Ureter (tissue), 1 donor: ENCODE measurements around the gene PKNOX2. TPM values are rescaled to one million over a fixed set of nuclear protein-coding genes. Genes with fewer than 3 reads are reported as not detected.

Experiments used
- DNase-seq: peaks from one replicate; pipeline ENCODE4 v3.0.0-alpha.2; 2020; ENCODE audit warnings: low spot score
- total RNA-seq: library from RNA; stranded (reverse); gene quantifications from one replicate; pipeline ENCODE4 v1.2.4, GENCODE V29; 2023
- donor health status: DM: yes; HTN: yes; CAD: no.

PKNOX2 gene
- total RNA-seq, 1 donor from 2014 or later = 7.3 TPM

DNA sequence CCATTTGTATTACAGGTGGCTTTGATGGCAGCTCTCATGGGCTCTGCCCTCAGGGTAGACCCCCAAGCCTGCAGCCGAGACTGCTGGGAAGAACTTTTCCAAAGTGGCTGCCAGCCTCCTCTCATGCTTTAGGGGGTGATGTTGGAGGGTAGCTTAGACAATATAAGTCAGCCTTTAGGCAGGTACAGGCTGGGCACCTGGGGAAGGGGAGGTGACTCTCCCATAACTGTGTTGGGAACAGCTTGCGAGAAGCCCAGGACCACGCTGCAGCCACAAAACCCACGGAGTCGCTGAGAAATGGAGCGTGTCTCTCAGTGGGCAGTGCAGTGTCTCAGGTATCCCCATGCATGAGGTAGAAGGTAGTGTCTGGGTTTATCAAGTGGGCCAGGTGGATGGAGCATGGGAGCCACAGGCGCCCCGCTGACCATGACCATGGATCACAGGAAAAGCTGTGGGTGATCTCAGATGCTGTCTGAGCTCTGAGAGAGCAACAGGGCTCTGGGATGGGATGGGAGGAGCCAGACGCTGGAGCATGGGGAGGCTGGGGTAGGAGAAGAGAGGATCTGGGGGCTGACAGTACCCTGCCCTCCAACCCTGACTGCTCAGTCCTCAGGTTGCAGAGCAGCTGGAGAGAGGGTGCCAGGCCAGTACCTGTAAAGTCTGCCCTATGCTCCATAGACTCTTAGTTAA, 216.3 kb downstream of the PKNOX2 start:
- no peak for DNase-seq

DNA sequence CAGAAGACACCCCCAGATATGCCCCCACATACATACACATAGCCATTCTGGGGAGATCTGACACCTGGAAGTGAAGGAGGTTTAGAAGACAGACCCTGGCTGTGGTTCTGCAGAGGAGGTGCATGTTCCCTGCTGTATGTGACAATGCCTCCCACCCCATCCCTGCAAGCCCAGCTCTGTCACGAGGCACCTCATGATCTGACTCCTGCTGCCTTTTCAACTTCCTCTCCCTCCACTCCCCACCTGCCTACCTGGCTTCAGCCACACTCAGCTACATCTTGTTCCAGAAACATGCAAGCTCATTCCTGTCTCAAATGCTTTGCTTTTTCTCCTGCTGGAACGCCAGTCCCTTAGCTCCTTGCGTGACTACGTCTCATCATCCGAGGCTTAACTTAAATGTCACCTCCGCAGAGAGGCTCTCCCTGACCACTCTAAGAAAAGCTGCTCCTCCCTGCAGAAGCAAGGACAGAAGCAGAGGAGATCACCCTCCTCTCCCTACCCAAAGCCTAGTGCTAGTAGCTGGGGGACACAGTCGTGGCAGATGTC, 217.0 kb downstream of the PKNOX2 start:
- no peak for DNase-seq

DNA sequence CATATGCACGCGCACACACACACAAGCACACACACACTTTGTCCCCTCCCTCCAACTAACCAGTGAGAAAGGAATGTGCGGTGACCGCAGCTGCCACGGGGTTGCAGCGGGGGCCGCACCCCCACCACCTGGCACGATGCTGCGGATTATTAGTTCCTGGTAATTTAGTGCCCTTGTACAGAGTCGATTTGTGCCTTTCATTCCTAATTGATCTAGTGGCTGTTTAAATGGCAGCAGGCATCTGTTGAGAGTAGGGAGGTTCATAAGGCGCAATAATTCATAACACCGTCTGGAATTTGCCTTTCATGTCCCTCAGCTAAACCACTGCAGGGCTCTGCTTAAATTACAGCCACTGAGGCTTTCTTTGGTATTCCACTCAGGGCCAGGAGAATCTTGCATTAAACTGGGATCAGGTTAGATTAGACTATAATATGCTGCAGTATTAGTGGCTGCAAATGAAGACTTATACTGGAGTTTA, 217.8 kb downstream of the PKNOX2 start:
- DNase-seq = no peak

DNA sequence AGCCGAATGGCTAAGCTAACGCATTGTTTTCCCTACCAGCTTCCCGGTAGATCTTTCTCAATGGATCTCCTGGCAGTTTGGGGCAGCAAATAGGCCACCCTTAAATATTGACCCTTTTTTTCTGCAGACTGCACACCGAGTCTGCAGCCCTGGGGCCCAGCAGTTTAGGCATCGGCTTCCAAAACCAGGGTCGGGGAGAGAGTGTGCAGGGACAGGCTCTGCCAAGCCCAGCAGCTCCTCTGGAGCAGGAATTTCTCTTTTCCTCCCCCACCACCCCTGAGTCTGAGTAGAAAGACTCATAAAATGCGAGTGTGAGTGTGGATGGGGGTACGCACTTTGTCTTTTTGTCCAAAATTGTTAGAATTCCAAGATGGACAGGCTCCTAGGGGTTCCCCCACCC, 218.3 kb downstream of the PKNOX2 start:
- DNase-seq = no peak

DNA sequence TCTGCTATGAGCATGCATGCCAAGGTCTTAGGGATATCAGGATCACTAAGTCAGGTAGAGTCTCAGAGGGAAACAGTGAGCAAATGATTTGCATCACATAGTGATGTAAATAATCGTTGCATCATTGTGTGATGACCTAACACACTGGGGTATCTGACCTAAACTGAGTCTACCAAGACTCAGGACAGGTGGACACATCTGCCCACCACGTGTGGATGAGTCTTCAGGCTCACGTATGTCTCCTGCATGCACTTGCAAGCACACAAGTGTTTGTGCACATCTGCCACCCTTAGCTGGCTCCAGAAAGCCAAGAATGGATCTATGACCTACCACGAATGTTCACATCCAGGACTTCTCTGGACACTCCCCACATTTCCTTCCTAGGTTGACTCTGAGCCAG, 220.3 kb downstream of the PKNOX2 start:
- no peak for DNase-seq

DNA sequence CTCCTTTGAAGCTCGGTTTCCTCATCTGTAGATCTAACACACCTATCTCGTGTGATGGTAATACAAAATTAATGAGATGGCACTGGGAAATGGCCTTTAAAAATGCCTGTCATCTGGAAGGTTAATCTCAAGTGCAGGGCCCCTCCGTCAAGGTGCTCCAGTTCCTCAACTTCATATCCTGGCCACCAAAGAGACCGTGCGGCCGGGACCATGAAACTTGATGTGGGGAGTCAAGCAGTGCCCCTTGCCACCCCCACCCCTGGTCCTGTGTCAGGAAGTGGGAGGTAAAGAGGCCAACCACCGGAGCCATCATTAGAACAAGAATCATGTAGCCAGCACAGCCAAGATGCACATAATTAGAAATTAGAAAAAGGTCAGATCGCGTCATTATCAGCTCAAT, 223.3 kb downstream of the PKNOX2 start:
- no peak for DNase-seq

DNA sequence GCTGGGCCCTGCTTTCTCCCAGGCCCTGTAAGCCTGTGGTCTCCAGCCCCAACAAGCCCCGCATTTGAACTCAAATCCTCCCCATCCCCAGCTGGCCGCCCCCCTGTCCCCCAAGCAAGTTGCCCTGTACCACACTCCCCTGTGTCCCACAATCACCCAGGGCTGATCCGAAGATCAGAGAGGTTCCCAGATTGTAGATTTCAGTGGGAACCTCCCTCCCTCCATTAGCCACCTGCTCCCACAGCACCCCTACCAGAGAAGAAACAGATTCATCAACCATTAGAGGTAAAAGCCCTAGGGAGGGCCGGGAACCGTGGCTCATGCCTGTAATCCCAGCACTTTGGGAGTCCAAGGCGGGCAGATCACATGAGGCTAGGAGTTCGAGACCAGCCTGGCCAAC, 224.1 kb downstream of the PKNOX2 start:
- no peak for DNase-seq

DNA sequence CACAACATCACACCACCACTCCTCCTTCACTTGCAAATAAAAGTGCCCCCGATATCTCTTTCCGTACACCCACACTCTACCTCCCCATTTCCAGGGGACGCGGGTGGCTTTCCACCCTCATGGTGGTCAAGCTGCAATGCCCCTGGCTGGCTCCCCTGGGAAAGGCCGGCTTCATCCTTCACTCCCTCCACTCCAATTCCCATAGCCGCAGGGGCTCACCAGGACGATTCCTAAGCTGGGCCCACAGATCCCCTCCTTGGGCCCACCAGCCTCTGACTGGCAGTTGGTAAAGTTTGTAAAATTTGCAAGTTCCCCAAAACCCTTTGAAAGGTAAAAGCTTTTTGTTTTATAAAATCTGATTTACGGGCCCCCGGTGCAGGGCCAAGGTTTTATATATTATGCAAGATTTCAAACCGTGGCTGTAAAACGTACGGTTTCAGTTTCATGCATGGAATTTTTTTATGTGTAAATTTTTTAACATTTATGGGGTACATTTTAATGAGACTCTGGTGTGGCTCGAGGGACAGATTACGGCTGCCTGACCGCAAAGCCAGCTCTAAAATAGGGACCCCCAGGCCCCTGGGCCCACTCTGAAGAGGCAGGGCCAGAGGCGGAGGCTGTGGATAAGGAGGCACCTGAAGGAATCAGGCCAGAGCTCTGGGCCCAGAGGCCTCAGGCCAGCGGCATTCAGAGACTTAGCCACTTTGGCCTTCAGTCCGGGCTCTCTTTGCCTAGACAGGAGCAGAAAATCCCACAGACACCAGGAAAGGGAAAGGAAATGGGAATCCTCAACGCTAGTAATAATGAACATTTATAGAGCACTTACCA, 225.0 kb downstream of the PKNOX2 start:
- no peak for DNase-seq

DNA sequence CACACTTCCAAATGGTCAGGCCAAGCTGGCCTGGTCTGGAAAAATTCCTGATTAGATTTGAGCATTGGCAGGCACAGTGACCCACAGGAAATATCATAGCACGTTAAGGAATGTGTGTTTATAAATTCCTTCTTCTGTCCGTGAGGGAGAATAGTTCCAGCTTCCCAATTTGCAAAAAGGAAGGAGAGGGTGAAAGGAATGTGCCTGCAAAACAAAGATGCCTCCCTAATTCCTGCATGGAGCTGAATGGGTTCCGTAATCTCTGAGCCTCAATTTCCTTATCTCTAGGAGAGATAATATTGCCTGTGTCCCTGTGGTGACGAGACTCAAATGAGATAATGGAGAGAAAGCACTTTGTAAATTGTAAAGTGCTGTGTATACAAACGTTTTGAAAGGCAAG, 226.4 kb downstream of the PKNOX2 start:
- DNase-seq = no peak

DNA sequence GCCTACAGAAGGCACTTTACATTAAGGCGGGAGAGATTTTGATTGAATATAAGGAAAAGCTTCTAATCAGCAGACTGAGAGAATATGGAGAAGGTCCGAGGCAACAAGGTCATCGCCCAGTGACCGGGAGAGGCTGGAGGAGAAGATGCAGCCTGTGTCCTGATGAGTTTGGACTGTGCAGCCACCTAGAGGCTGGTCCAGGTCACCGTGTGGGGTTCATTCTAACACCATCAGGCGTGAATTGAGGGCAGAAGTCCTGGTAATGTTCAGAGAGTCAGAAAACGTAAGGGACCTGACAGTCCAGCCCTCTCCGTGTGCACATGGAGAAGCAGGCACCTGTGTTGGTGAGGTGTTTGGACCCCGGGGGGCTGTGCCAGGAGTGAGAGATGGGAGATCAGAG, 228.8 kb downstream of the PKNOX2 start:
- DNase-seq = no peak

DNA sequence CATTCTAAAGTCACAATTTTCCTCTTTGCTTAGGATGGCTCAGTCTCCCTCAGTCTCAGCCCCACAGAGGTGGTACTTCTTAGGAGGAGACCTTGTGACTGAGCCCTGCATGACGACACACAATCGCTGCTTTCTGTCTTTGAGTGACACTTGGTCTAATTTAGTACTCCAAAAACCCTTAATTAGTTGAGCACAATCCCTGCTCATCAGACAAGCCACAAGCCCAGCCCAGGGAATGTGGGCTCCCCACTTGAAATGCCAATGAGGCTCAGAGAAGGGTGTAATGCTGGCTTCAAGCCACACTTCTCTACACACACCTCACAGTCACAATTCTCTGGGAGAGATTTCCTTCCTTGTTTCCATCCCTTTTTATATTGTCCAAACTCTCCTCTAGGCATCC, 229.7 kb downstream of the PKNOX2 start:
- no peak for DNase-seq

DNA sequence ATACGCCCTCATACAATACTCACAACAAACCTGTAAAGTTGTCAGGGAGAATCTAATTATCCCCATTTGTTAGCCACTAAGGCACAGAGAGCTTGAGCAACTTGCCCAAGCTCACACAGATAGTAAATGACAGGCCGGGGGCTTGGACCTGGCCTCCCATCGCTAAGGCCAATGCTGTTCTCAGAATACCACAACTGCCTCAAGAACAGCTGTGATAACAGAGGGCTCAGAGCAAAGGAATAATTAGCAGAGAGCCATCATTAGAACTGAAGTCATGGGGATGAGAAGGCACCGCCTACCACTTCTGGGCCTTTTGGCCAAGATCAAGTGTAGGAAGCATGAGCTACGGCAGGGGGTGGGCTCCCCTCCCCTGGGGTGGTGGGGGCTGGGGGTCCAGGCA, 232.9 kb downstream of the PKNOX2 start:
- DNase-seq = no peak

DNA sequence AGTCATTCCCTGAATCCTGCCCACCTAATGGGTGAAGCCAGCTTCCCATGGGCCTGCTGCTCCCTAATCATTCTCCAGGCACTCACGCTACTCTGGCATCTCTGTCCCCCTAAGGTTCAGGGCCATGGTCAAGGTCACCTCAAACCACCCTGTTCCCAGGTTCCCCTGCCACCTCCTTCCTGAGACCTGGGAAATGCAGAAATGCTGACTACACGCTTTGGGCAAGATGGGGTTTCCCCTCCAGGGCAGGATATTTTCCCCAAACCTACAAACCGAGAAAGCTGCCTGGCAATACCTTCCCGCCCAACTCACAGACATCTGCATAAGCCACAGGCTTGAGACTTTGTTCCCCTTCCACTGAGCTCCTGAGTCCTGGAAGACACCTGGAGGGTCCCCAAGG, 233.9 kb downstream of the PKNOX2 start:
- no peak for DNase-seq

DNA sequence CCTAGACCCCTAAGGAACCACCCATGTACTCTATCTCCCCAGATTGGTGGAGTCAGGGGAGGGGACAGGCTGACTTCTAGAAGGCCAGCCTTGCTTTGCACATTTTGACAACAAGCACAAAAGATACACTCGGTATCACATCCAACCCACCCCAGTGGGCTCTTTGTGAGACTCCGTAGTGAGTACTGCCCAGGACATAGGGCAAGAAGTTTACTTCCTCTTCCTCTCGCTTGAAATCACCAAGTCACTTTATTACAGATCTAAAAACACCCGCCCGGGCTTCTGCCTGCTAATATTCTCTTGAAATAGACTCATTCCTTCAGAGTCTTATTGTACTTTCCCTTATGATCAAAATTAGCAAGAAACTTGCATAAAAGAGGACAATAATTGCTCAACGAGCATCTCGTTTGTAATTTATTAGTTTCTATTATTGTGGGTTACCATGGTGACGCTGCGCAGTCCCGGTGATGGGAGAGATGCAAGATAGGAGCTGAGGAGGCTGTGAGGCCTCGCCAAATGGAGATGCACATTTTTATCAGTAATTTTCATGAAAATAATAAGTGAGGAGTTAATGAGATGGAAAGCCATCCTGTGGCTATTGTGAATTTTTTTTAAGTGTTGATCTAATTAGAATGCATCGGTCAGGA, 234.6 kb downstream of the PKNOX2 start:
- no peak for DNase-seq

DNA sequence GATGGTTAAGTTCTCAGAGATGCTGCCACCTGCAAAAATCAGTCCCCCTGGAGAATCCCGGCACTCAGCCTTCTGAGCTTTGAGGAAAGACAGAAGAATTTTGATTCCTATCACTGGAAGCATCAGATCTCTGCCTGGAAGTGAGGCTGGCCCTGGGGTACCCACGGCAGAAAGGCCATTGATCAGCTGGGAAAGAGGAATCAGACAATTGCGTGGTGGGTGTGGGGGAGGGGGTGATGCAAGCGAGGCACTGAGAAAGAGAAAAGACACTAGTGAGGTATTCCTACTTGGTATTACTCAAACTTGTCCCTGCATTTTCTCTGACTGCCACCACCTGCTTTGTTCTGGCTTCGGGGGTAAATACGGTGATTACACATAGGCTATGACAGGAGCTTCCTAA, 235.4 kb downstream of the PKNOX2 start:
- DNase-seq = no peak

DNA sequence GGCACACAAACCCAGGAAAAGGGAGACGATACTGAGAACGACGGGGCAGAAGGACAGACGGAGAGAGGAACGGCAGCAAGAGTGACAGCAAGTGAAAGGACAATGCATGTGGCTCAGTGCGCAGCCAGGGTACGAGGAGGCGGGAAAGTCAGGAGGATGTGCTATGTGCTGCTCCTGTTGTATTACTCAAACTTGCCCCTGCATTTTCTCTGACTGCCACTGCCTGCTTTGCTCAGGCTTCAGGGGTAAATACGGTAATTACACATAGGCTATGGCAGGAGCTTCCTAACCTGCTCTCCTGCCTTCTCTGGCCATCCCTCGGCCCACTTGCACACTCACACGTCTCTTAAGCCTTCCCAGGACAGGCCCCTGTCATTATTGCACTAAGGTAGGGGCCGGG, 236.7 kb downstream of the PKNOX2 start:
- DNase-seq = no peak

DNA sequence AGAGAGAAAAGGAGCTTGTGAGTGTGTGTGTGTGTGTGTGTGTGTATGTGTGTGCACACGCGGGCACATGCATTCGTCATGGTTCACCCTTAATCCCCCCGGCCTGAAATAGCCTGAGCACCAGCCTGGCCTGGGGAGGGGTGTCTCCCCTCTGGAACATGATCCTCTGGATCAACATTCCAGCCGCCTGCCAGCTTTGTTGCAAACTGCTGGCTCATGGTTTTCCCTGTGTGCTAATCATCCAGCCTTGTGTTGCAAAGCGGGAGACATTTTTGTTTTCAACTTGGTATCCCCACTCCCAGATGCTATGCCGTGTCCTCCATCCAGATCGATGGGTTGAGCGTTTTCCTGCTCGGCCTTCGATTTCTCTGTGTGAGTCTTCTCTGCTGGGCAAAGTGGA, 237.2 kb downstream of the PKNOX2 start:
- DNase-seq = no peak

DNA sequence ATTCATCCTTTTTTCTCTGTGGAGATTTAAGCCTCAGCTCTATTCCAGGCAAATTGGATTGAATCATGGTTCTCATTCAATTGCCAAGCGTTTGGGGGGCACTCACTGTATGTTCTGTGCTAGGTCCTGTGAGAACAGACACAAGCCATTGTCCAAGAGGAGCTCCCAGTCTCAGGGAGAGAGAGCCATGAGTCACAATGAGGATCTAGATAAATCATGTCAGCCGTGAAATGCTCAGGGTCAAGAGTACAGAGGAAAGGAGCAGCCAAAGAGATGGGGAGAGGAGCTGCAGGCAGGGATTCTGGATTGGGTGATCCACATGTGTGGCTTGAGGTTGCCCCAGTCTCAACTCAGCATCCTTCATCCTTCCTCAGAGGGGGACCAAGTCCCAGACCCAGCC, 237.9 kb downstream of the PKNOX2 start:
- no peak for DNase-seq

DNA sequence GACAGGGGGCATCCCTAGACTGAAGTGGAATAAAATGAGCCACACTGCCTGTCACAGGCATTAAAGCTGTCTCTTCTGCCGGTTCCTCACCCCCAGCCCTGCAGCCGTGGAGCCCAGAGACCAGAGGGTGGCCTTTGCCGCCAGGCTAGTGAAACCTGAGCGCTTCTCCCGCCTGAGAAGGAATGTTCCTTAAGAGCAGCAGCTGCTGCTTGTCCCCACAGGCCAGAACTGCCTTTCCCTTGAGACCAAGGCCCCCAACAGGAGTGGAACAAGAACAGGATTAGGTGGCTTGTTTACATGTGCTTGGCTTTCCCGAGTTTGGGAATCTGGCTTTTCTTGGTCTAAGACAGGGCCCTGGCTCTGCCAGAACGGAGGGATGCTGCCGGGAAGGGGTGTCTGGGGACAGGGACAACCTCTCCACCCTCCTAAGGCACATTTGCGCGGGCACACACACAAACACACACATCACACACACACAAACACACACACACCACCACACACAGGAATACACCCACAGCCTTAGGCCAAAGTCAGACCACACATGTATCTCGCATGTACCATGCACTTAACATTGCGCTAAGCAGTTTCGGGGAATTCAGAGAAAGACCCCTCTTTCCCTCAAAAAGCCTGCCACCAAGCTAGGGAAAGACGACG, 239.7 kb downstream of the PKNOX2 start:
- DNase-seq = no peak

DNA sequence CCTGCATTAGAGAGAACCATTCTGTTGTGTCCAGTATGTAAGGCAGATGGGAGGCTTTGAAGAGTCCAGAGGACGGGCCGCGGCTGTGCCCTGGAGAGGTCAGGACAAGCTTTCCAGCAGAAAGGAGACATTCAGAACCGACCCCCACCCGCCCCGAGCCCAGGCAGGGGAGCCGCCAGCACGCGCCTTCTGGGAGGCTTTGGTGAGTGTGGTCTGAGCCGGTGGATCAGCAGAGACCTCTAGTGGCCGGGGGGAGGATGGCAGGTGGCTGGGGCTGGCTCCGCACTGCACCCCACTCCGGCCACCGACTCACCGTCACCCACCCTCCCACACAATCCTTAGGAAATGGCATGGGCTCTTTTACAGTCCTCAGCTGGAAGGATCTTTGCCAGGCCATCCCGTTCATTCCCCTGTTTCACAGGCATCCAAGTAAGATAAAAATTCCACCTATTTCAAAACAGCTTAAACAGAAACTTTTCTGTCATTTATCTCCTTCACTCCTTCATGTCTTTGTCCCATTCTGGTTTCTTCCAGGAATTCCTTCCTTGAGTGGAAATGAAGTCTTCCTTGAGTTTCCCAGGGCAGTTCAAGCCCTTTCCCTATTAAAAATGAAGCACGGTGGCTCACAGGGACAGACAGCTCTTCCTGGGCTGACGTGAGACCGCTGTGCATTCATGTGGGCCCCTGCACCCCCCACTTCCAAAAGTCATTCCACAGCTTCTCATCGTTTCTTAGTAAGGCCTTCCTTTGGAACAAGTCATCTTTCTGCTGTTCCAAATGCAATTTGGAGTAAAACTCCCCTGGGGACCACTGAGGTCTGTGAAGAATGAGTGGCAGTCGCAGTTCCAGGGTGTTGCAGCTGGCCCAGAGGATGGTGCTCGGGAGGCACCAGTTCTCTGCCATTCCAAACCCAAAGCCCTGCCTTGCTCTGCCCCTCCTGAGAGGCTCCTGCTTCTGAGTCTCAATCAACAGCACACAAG, 240.6 kb downstream of the PKNOX2 start:
- peak; percentile 75 for DNase-seq

DNA sequence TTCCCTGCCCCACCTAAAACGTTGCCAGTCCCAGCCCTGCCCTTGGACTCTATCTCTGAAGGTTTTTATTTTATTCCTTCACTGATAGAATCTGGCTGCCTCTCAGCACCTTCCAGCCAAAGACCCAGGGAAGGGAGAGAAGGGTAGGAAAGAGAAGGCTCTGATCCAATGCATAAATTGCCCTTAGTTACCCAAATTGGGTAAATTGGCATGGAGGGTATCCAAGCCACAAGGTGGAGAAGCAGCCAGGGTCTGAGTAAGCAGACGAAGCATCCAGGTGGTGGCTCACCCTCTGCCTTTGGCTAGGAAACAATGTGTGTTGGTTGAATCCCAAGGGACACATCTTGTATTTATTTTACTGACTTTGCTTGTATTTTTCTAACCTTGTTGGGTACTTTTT, 242.5 kb downstream of the PKNOX2 start:
- DNase-seq = no peak
